K562 (cell line): ENCODE measurements around the gene NCOA1. TPM values are rescaled to one million over a fixed set of nuclear protein-coding genes. Genes with fewer than 3 reads are reported as not detected.

ENCODE experiments used
- ATAC-seq: fragments of 200-7000 bp; cut with Tn5 transposase; 3 replicates; pipeline ENCODE4 v1.9.1; 2020; ENCODE audit warnings: moderate library complexity
- BruUV-seq: library from RNA; stranded (reverse); fragments of 400-500 nt; replicated peaks from 2 replicates; lab custom pipeline; 2021; lab: Mats Ljungman, UMichigan
- CTCF ChIA-PET: fragments of 300-600 bp; formaldehyde crosslinking; extraction: SDS; loops from one replicate; lab custom pipeline; 2021; ENCODE audit warnings: low intra/inter-chr PET ratio; lab: Yijun Ruan, JAX
- POLR2A ChIA-PET: fragments of 300-600, 350-650 bp; sonication (Branson Sonifier 250); formaldehyde crosslinking; extraction: SDS; loops from one replicate; lab custom pipeline; 2021; ENCODE audit warnings: antibody characterized with exemption, inconsistent platforms; lab: Yijun Ruan, JAX
- DNase-seq, 4 experiments: peaks; one replicate each; pipeline versions ENCODE4 v3.0.0 to v3.0.0-alpha.2; 2011 to 2018; ENCODE audit warnings: low spot score in 3 of 4, mixed read lengths in 3 of 4; ENCODE audit errors: extremely low read depth in 1 of 4
- FAIRE-seq: peaks from 2 replicates; lab custom pipeline; 2011; peaks lifted over from hg19 to GRCh38; lab: Jason Lieb, UNC
- H2AFZ ChIP-seq: 2 replicates; pipeline ENCODE4 v1.6.0; 2011; ENCODE audit warnings: low read depth, low read length, control low read depth, inconsistent platforms
- H3K27ac ChIP-seq: fragments of 200-600 bp; 3 replicates; pipeline ENCODE4 v1.8.0; 2011; ENCODE audit warnings: low read depth, mild to moderate bottlenecking, control low read depth, inconsistent platforms, low read length, moderate library complexity, mixed read lengths; ENCODE audit errors: extremely low read depth
- H3K27me3 ChIP-seq, 2 experiments: fragments of 300-600 bp in 1 of 2; 2 replicates in 1 of 2; 3 replicates in 1 of 2; pipeline versions ENCODE4 v1.6.0 to v1.8.0; 2011; ENCODE audit warnings: inconsistent platforms in 2 of 2, low read length in 2 of 2, mild to moderate bottlenecking in 1 of 2, mixed read lengths in 1 of 2, moderate library complexity in 1 of 2; ENCODE audit not compliant: control insufficient read depth in 2 of 2, insufficient read depth in 2 of 2
- H3K36me3 ChIP-seq: fragments of 300-600 bp; 3 replicates; pipeline ENCODE4 v1.8.0; 2011; ENCODE audit warnings: mild to moderate bottlenecking, low read length, inconsistent platforms; ENCODE audit not compliant: control insufficient read depth, insufficient read depth
- H3K4me1 ChIP-seq, 2 experiments: fragments of 200-600 bp in 1 of 2; replicated peaks in 1 of 2; 2 replicates in 1 of 2; 3 replicates in 1 of 2; pipeline versions ENCODE4 v1.5.1 to v1.8.0; 2011; ENCODE audit warnings: inconsistent platforms in 2 of 2, low read length in 2 of 2, mild to moderate bottlenecking in 1 of 2, mixed read lengths in 1 of 2, moderate library complexity in 1 of 2; ENCODE audit not compliant: control insufficient read depth in 2 of 2, insufficient read depth in 2 of 2
- H3K4me2 ChIP-seq: 2 replicates; pipeline ENCODE4 v1.6.1; 2011; ENCODE audit warnings: low read length, control low read depth, inconsistent platforms, mixed read lengths; ENCODE audit not compliant: insufficient read depth
- H3K4me3 ChIP-seq: fragments of 200-600 bp; sonication (generic), shearing (Covaris generic); 2 replicates; pipeline ENCODE4 v1.5.1; 2016; ENCODE audit warnings: control low read depth, inconsistent platforms
- H3K79me2 ChIP-seq: fragments of 200-600 bp; 3 replicates; pipeline ENCODE4 v1.8.0; 2011; ENCODE audit warnings: low read length, inconsistent platforms; ENCODE audit not compliant: control insufficient read depth, insufficient read depth
- H3K9ac ChIP-seq, 2 experiments: 2 replicates each; pipeline versions ENCODE4 v1.6.0 to v1.6.1; 2011; ENCODE audit warnings: low read depth in 2 of 2, low read length in 2 of 2, control low read depth in 1 of 2, inconsistent platforms in 1 of 2, mild to moderate bottlenecking in 1 of 2, mixed read lengths in 1 of 2; ENCODE audit not compliant: insufficient read depth in 1 of 2
- H3K9me1 ChIP-seq: one replicate; pipeline ENCODE4 v1.6.0; 2011; ENCODE audit warnings: inconsistent platforms, mild to moderate bottlenecking, low read length, moderate library complexity; ENCODE audit not compliant: control insufficient read depth, insufficient read depth
- H3K9me3 ChIP-seq: replicated peaks from 2 replicates; pipeline ENCODE4 v1.5.1; 2011; ENCODE audit warnings: low read depth, low read length, inconsistent platforms; ENCODE audit not compliant: control insufficient read depth, insufficient read depth
- H4K20me1 ChIP-seq: replicated peaks from 2 replicates; pipeline ENCODE4 v1.6.1; 2011; ENCODE audit warnings: low read length, inconsistent platforms, mixed read lengths; ENCODE audit not compliant: control insufficient read depth, insufficient read depth
- CBFB ChIP-seq: sonication (generic); formaldehyde crosslinking; IDR thresholded peaks from 2 replicates; pipeline ENCODE4 v1.4.0; 2020; ENCODE audit warnings: mild to moderate bottlenecking, missing genetic modification reagents
- CLOCK ChIP-seq: fragments of 250-450 bp; sonication (Bioruptor Pico); IDR thresholded peaks from 2 replicates; pipeline ENCODE4 v1.4.0; 2020; ENCODE audit warnings: mild to moderate bottlenecking, moderate library complexity, borderline replicate concordance
- CREB3L1 ChIP-seq: fragments of 450-650 bp; IDR thresholded peaks from 2 replicates; pipeline ENCODE4 v1.6.1; 2014; ENCODE audit warnings: low read depth, mild to moderate bottlenecking, moderate library complexity, borderline replicate concordance
- FOSL1 ChIP-seq: fragments of 200-800 bp; sonication (Bioruptor generic); conservative IDR thresholded peaks from 2 replicates; pipeline ENCODE4 v1.6.1; 2016; ENCODE audit warnings: missing genetic modification characterization, missing compliant biosample characterization
- KLF13 ChIP-seq: fragments of 450-650 bp; IDR thresholded peaks from 2 replicates; pipeline ENCODE4 v1.6.1; 2016; ENCODE audit warnings: missing genetic modification characterization, low read depth, mild to moderate bottlenecking, missing compliant biosample characterization, moderate library complexity, borderline replicate concordance
- RBBP5 ChIP-seq: fragments of 200-600 bp; sonication (generic); IDR thresholded peaks from 2 replicates; pipeline ENCODE4 v1.6.1; 2012; ENCODE audit warnings: borderline replicate concordance, mild to moderate bottlenecking, low read length, control low read depth, inconsistent platforms; ENCODE audit not compliant: insufficient read depth, poor library complexity, severe bottlenecking
- SNRNP70 ChIP-seq: fragments of 200-400 bp; formaldehyde crosslinking; optimal IDR thresholded peaks from 2 replicates; pipeline ENCODE3; 2017; ENCODE audit warnings: low read depth, low read length
- TCF7 ChIP-seq: sonication (generic); IDR thresholded peaks from 2 replicates; pipeline ENCODE4 v1.6.1; 2016; ENCODE audit warnings: antibody characterized with exemption, borderline replicate concordance
- ZC3H11A ChIP-seq: IDR thresholded peaks from 2 replicates; pipeline ENCODE4 v1.6.1; 2012; ENCODE audit warnings: low read depth, low read length, improper control_type of control experiment
- ZFPM2 ChIP-seq: fragments of 250-450 bp; sonication (Bioruptor Pico); IDR thresholded peaks from 2 replicates; pipeline ENCODE4 v1.5.1; 2022; ENCODE audit warnings: mild to moderate bottlenecking
- ZNF12 ChIP-seq: sonication (generic); formaldehyde crosslinking; IDR thresholded peaks from 2 replicates; pipeline ENCODE4 v1.4.0; 2020; ENCODE audit warnings: mild to moderate bottlenecking, missing genetic modification reagents
- ZNF274 ChIP-seq: IDR thresholded peaks from 2 replicates; pipeline ENCODE4 v1.6.1; 2011; ENCODE audit warnings: low read depth, mild to moderate bottlenecking, low read length, moderate library complexity, borderline replicate concordance
- ZNF551 ChIP-seq: fragments of 250-450 bp; sonication (Bioruptor Pico); IDR thresholded peaks from 2 replicates; pipeline ENCODE4 v1.5.0; 2021; ENCODE audit warnings: mild to moderate bottlenecking, moderate library complexity
- ZNF57 ChIP-seq: fragments of 450-650 bp; formaldehyde crosslinking; IDR thresholded peaks from 2 replicates; pipeline ENCODE4 v1.4.0; 2020; ENCODE audit warnings: mild to moderate bottlenecking, moderate library complexity
- WGBS: fragments of 100-300 bp; shearing (Covaris generic); methylation state at CpG from one replicate; pipeline ENCODE4 v1.1.6; 2016; ENCODE audit warnings: low coverage, mixed read lengths; ENCODE audit not compliant: insufficient coverage; ENCODE audit errors: missing lambda C conversion rate; 5-methylcytosine and 5-hydroxymethylcytosine counted together
- in situ Hi-C: fragments of 300-500 bp; cut with MboI; formaldehyde crosslinking; loops from 4 replicates; pipeline ENCODE4 v1.15.0; 2018; ENCODE audit warnings: inconsistent platforms, mixed read lengths
- intact Hi-C: fragments of 100-400 bp; cut with micrococcal nuclease; formaldehyde crosslinking; loops from 2 replicates; pipeline ENCODE4 v1.14.2; 2022
- polyA plus RNA-seq, 8 experiments: library from polyadenylated mRNA; depleted of rRNA in 4 of 8; stranded (reverse) in 5 of 8; unstranded in 3 of 8; fragments of >200 nt; fragmentation: Nextera tagmentation in 2 of 8; fragmentation: Illumina TruSeq in 1 of 8; extraction: Ambion mirVana in 2 of 8; extraction: Trizol in 1 of 8; gene quantifications; 2 replicates each; pipeline versions ENCODE4 v1.2.1 to v1.2.3, GENCODE V29; 2011 to 2014; ENCODE audit warnings: inconsistent platforms in 1 of 8, missing spikeins in 1 of 8
- total RNA-seq, 7 experiments: library from RNA; depleted of rRNA in 6 of 7; stranded (reverse); fragments of >200 nt in 6 of 7; fragmentation: Illumina TruSeq in 2 of 7; extraction: Trizol in 2 of 7; gene quantifications; 2 replicates each; pipeline versions ENCODE4 v1.2.1 to v1.2.3, GENCODE V29; 2011 to 2021; ENCODE audit warnings: low replicate concordance in 1 of 7
- TF ChIP-seq, protein P1 (sequence below): IDR thresholded peaks from 3 replicates; pipeline ENCODE4 v1.6.1; 2011; ENCODE audit warnings: borderline replicate concordance, mild to moderate bottlenecking, moderate library complexity; ENCODE audit not compliant: insufficient read length; ENCODE audit errors: extremely low read depth

Gene NCOA1
- total and polyA plus RNA-seq, 9 of the 15 experiments (the other 6 are each of a cell fraction or from before 2014, with no cell fraction given), result 4.9 to 25.7 (median 17.0) TPM

DNA sequence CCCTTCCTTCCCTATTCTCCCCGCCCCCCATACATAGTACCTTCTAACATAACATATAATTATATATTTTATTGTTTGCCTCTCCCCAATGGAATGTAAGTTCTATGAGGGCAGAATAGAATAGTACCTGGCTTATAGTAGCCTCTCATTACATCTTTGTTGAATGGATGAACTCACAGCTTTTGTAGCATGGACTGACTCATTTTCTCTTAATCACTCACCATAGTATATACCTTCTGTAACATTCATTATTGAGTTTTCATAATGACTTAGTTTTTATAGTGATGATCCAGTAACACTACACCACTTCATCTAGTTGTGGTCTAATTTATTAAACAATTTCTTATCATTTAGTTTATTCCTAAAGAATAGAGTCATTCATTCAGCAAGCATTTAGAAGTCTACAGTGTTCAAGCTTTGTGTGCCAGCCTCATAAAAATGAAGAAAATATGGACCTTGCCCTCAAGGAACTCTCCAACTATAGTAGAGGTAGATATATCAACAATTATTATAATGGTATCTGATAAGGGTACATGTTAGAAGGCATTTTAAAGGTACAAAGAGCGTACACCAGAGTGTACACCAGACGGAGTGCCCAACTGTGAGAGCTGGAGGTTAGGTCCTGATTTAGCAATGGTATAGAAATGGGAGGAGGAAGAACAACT is 31.1 kb downstream of the NCOA1 start:
- H3K79me2 ChIP-seq, result peaks cover 36% of the 10 kb centered on the region
- in situ Hi-C loops, result no loop called here
- no peaks in the 10 kb centered on the region for H3K9me1 ChIP-seq
- 87% methylated on average over 3 of the region's 3 CpGs for WGBS
- H3K9ac ChIP-seq, result no peak overlapping the region
- no peaks in the 10 kb centered on the region for H3K27me3 ChIP-seq
- no peak for FAIRE-seq
- no peaks in the 10 kb centered on the region for H3K36me3 ChIP-seq
- no peak overlapping the region for H2AFZ ChIP-seq
- H3K27ac ChIP-seq, result no peak overlapping the region
- ChIA-PET POLR2A (no interaction called here), CTCF (no interaction called here)
- no TSS peak for BruUV-seq
- H3K4me2 ChIP-seq, result no peak overlapping the region
- H3K4me1 ChIP-seq, result peaks cover 4 to 6% of the 10 kb centered on the region in 2 experiments; a peak in 2 of 5 replicates
- no peak overlapping the region for H3K4me3 ChIP-seq
- DNase-seq, result no peak
- ATAC-seq, result no peak
- intact Hi-C loops, result no loop called here
- H4K20me1 ChIP-seq, result no peaks in the 10 kb centered on the region
- no peaks in the 10 kb centered on the region for H3K9me3 ChIP-seq
- TF ChIP-seq RBBP5 (no peak), CBFB (no peak), CLOCK (CRISPR knock-in tag) (no peak), ZNF57 (CRISPR knock-in tag) (no peak), KLF13 (tag) (no peak), ZNF274 (no peak), FOSL1 (no peak), ZFPM2 (no peak), ZNF551 (CRISPR knock-in tag) (no peak), SNRNP70 (no peak), ZNF12 (CRISPR knock-in tag) (no peak), ZC3H11A (no peak), TCF7 (no peak), CREB3L1 (no peak)
- TF ChIP-seq, protein P1, sequence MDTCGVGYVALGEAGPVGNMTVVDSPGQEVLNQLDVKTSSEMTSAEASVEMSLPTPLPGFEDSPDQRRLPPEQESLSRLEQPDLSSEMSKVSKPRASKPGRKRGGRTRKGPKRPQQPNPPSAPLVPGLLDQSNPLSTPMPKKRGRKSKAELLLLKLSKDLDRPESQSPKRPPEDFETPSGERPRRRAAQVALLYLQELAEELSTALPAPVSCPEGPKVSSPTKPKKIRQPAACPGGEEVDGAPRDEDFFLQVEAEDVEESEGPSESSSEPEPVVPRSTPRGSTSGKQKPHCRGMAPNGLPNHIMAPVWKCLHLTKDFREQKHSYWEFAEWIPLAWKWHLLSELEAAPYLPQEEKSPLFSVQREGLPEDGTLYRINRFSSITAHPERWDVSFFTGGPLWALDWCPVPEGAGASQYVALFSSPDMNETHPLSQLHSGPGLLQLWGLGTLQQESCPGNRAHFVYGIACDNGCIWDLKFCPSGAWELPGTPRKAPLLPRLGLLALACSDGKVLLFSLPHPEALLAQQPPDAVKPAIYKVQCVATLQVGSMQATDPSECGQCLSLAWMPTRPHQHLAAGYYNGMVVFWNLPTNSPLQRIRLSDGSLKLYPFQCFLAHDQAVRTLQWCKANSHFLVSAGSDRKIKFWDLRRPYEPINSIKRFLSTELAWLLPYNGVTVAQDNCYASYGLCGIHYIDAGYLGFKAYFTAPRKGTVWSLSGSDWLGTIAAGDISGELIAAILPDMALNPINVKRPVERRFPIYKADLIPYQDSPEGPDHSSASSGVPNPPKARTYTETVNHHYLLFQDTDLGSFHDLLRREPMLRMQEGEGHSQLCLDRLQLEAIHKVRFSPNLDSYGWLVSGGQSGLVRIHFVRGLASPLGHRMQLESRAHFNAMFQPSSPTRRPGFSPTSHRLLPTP, result no peak
